ENCODE measurements around the gene USP15.
"Not testable (repeated sequence)": the region's sequence is repeated elsewhere in the genome, so short reads cannot be mapped to it uniquely, and the experiment has no call there.

The USP15 gene

DNA sequence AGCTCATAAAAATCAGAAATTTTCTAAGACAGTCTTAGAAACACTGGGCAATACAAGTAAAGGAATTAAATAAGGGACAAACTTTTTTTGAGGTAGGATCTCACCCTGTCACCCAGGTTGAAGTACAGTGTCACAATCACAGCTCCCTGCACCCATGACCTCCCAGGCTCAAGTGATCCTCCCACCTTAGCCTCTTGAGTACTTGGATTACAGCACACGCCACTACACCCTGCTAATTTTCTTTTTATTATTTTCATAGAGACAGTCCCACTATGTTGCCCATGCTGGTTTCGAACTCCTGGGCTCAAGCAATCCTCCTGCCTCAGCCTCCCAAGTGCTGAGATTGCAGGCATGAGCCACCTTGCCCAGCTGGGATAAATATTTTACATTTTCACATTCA lies 90.3 kb downstream of the USP15 start:
- ChIA-PET CTCF (no interaction called here), POLR2A (ENCODE audit: low non-redundant PET) (no interaction called here)
- TF ChIP-seq, protein P1, sequence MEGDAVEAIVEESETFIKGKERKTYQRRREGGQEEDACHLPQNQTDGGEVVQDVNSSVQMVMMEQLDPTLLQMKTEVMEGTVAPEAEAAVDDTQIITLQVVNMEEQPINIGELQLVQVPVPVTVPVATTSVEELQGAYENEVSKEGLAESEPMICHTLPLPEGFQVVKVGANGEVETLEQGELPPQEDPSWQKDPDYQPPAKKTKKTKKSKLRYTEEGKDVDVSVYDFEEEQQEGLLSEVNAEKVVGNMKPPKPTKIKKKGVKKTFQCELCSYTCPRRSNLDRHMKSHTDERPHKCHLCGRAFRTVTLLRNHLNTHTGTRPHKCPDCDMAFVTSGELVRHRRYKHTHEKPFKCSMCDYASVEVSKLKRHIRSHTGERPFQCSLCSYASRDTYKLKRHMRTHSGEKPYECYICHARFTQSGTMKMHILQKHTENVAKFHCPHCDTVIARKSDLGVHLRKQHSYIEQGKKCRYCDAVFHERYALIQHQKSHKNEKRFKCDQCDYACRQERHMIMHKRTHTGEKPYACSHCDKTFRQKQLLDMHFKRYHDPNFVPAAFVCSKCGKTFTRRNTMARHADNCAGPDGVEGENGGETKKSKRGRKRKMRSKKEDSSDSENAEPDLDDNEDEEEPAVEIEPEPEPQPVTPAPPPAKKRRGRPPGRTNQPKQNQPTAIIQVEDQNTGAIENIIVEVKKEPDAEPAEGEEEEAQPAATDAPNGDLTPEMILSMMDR (conservative IDR thresholded peaks at IDR 0.05; ENCODE audit: low read depth): no peak
- H3K27ac ChIP-seq: no peak overlapping the region
- no peak for DNase-seq (ENCODE audit: low spot score)

DNA sequence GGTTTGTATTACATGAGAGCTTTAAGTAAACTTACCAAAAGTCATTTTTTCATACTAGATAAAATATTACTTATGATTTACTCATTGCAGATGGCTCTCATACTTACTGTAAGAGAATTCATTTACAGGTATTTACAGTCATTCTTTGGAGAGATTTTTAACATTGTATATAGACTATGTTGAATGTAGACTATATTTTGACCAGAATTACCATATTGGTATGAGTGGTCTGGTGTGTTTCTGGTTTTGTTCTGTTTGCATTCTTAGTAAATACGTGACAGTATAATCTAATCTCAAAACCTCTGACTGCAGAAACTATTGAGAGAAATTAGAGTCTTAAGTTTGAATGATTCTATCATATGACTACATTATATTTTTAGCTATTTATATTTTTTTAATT lies 91.1 kb downstream of the USP15 start:
- ChIA-PET POLR2A (ENCODE audit: low non-redundant PET) (no interaction called here), CTCF (no interaction called here)
- no peak for DNase-seq (ENCODE audit: low spot score)
- TF ChIP-seq, protein P1 (conservative IDR thresholded peaks at IDR 0.05; ENCODE audit: low read depth): no peak
- H3K27ac ChIP-seq: no peak overlapping the region

DNA sequence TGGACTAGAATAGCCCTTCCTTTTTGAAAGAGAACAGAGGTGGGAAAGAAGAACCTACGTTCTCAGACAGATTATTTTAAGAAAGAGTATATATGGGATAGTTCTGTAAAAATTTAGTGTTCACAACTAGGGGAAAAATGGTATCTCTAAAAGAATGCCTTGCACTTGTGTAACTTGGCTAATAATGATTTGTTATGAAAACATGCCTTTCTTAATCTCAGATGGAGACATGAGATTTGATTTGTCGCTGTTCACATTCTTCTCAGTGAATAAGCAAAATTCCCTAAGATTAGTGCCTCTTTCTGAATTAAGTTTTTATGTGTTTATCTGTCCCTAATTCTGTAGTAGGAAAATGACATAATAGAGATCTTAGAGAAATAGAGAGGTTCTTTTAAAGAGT lies 100.8 kb downstream of the USP15 start:
- DNase-seq (ENCODE audit: low spot score): no peak
- H3K27ac ChIP-seq: no peak overlapping the region
- POLR2A ChIA-PET (ENCODE audit: low non-redundant PET): no interaction called here
- TF ChIP-seq, protein P1 (conservative IDR thresholded peaks at IDR 0.05; ENCODE audit: low read depth): no peak
- CTCF ChIA-PET: no interaction called here

DNA sequence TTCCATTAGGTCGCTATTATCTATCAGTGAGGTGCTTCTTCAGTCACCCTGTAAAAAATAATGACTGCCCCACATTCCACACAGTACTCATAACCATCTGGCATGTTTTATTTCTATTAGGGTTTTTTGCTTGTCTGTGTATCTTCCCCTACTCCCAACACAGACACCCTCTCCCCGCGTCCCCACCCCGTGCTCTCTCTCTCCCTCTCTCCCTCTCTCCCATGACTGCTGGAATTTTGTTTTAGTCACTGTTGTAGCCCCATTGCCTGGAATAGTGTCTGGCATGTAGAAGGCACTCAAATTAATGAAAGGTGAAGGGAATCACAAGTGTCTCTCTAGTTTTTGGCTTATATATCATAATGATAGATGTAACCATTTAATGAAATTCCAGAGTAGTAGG lies 103.3 kb downstream of the USP15 start:
- TF ChIP-seq, protein P1 (conservative IDR thresholded peaks at IDR 0.05; ENCODE audit: low read depth): no peak
- no peak overlapping the region for H3K27ac ChIP-seq
- no peak for DNase-seq (ENCODE audit: low spot score)
- POLR2A ChIA-PET (ENCODE audit: low non-redundant PET): no interaction called here
- CTCF ChIA-PET: no interaction called here

DNA sequence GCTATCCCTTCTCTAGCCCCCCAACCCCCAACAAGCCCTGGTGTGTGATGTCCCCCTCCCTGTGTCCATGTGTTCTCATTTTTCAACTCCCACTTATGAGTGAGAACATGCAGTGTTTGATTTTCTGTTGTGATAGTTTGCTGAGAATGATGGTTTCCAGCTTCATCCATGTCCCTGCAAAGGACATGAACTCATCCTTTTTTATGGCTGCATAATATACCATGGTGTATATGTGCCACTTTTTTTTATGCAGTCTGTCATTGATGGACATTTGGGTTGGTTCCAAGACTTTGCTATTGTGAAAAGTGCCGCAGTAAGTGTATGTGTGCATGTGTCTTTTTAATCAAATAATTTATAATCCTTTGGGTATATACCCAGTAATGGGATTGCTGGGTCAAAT lies 104.5 kb downstream of the USP15 start:
- POLR2A ChIA-PET (ENCODE audit: low non-redundant PET); CTCF ChIA-PET; DNase-seq (ENCODE audit: low spot score); H3K27ac ChIP-seq: not testable (repeated sequence)

DNA sequence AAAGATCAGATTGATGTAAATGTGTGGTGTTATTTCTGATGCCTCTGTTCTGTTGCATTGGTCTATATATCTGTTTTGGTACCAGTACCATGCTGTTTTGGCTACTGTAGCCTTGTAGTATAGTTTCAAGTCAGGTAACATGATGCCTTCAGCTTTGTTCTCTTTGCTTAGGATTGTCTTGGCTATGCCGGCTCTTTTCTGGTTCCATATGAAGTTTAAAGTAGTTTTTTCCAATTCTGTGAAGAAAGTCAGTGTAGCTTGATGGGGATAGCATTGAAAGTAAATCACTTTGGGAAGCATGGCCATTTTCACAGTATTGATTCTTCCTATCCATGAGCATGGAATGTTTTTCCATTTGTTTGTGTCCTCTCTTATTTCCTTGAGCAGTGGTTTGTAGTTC lies 105.6 kb downstream of the USP15 start:
- DNase-seq (ENCODE audit: low spot score); CTCF ChIA-PET; H3K27ac ChIP-seq; POLR2A ChIA-PET (ENCODE audit: low non-redundant PET): not testable (repeated sequence)

DNA sequence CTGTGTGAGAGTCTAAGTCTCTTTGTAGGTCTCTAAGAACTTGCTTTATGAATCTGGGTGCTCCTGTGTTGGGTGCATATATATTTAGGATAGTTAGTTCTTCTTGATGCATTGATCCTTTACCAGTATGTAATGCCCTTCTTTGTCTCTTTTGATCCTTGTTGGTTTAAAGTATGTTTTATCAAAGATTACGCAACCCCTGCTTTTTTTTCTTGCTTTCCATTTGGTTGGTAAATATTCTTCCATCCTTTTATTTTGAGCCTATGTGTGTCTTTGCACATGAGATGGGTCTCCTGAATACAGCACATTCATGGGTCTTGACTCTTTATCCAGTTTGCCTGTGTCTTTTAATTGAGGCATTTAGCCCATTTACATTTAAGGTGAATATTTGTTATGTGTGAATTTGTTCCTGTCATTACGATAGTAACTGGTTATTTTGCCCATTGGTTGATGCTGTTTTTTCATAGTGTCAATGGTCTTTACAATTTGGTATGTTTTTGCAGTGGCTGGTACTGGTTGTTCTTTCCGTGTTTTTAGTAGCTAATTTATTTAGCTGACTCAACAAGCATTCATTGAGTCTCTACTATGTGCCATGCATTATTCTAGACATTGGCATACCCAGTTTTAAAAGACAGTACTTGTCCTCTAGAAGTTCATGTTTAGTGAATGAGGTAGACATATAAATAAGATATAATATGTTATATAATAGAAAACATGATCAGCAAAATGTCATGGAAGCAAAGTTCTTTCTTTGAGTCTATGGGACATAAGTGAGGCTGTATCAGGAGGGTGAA lies 108.4 kb downstream of the USP15 start:
- H3K27ac ChIP-seq; POLR2A ChIA-PET (ENCODE audit: low non-redundant PET); DNase-seq (ENCODE audit: low spot score): not testable (repeated sequence)
- CTCF ChIA-PET: interaction anchor here (0.7 kb wide), 1 partner anchor 866 kb away, joined by 4 read pairs; no protein-coding TSS in a partner anchor

DNA sequence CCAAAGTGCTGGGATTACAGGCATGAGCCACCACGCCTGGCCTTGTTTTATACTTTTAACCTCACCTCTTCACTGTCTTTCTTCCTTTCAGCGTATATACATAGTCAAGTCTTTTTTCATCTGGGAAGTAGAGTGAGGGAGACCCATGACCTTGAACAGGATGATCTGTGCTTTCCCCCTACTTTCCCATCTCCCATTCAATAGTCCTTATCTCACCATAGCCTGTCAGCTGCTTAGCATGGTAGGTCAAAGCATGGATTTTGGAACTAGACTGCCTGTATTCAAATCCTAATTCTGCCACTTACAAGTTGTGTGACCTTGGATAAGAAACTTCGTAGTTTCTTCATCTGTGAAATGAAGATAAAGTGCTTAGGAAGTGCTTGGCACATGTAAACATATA lies 110.0 kb downstream of the USP15 start:
- ChIA-PET CTCF (interaction anchor here (1.4 kb wide), 1 partner anchor 111 kb away, joined by 3 read pairs; no protein-coding TSS in a partner anchor), POLR2A (ENCODE audit: low non-redundant PET) (no interaction called here)
- TF ChIP-seq, protein P1 (conservative IDR thresholded peaks at IDR 0.05; ENCODE audit: low read depth): no peak
- no peak overlapping the region for H3K27ac ChIP-seq
- no peak for DNase-seq (ENCODE audit: low spot score)

All from RWPE1 (cell line).